ENCODE measurements around the gene EIF3D. TPM values are rescaled to one million over a fixed set of nuclear protein-coding genes. Genes with fewer than 3 reads are reported as not detected.

EIF3D gene
- total RNA-seq, 1 experiment from 2014 or later = 151 TPM

DNA sequence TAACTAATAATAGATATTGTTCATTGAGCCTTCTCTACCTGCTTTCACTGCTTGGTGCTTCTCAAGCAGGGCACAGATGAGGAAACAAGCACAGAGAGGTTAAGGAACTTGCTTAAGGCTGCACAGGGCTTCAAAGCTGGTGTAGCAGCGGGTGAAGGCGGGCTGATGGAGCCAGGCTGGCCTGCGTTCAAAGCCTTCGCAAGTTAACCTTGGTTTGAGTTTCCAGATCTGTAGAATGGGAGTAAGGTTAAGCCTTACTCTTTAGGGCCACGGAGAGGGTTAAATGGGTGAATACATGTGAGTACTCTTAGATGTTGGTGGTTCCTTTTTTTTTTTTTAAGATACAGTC, 36.2 kb upstream of the EIF3D start:
- Histone ChIP-seq H3K27ac (ENCODE audit: low read length) (no peak overlapping the region; the same call in 1 of the 2 replicates), H3K36me3 (ENCODE audit: control insufficient read depth, insufficient read depth, low read length) (no peaks in the 10 kb centered on the region), H3K4me1 (ENCODE audit: control insufficient read depth, insufficient read depth, low read length) (0 out of 2 replicates have a peak, but pooled peaks cover 6% of the 10 kb centered on the region), H3K9me3 (ENCODE audit: control insufficient read depth, insufficient read depth, low read depth, low read length) (no peaks in the 10 kb centered on the region), H3K27me3 (ENCODE audit: control insufficient read depth, insufficient read depth, low read length) (no peaks in the 10 kb centered on the region), H3K4me3 (ENCODE audit: low read depth in 2 of 2, low read length in 2 of 2) (no peak overlapping the region)
- ChIA-PET CTCF (interaction anchor here (0.6 kb wide), 1 partner anchor 145 kb away, joined by 8 read pairs; no protein-coding TSS in a partner anchor), POLR2A (no interaction called here)
- BruUV-seq (replicated peaks) = no TSS peak
- no peak for TF ChIP-seq SIN3A (IDR thresholded peaks at IDR 0.05; ENCODE audit: borderline replicate concordance, insufficient read depth, low read depth, low read length)
- no peak for TF ChIP-seq REST (IDR thresholded peaks at IDR 0.05; ENCODE audit: insufficient read depth in 1 of 2, low read depth in 2 of 2, low read length in 1 of 2)
- TF ChIP-seq TCF7L2 (IDR thresholded peaks at IDR 0.05; ENCODE audit: low read depth, low read length) = no peak
- no peak for TF ChIP-seq POLR2AphosphoS5 (IDR thresholded peaks at IDR 0.05; ENCODE audit: low read depth, low read length)
- TF ChIP-seq CTCF (IDR thresholded peaks at IDR 0.05) = no peak
- DNase-seq (ENCODE audit: low read depth, low spot score) (no peak), ATAC-seq (no peak)
- intact Hi-C loops (cut with micrococcal nuclease; ENCODE audit: unreplicated experiment) (no loop called here), in situ Hi-C loops (cut with HindIII; ENCODE audit: low pct_unique_long_range_greater_than_20kb, low sequenced_read_pairs) (no loop called here)

GRCh38 chr22:36564422-36565158, 35.6 kb upstream of the EIF3D start:
- no peak for ATAC-seq
- ChIA-PET CTCF (interaction anchor here (0.6 kb wide), 1 partner anchor 146 kb away, joined by 8 read pairs; no protein-coding TSS in a partner anchor), POLR2A (no interaction called here)
- BruUV-seq (replicated peaks) = no TSS peak
- no peak for DNase-seq (ENCODE audit: low read depth, low spot score)
- no peaks in the 10 kb centered on the region for H3K9me3 ChIP-seq (ENCODE audit: control insufficient read depth, insufficient read depth, low read depth, low read length)
- TF ChIP-seq CTCF (IDR thresholded peaks at IDR 0.05) = no peak
- no peak for TF ChIP-seq REST (IDR thresholded peaks at IDR 0.05; ENCODE audit: insufficient read depth in 1 of 2, low read depth in 2 of 2, low read length in 1 of 2)
- no peak for TF ChIP-seq SIN3A (IDR thresholded peaks at IDR 0.05; ENCODE audit: borderline replicate concordance, insufficient read depth, low read depth, low read length)
- TF ChIP-seq TCF7L2 (IDR thresholded peaks at IDR 0.05; ENCODE audit: low read depth, low read length) = no peak
- no peak for TF ChIP-seq POLR2AphosphoS5 (IDR thresholded peaks at IDR 0.05; ENCODE audit: low read depth, low read length)
- 0 out of 2 replicates have a peak, but pooled peaks cover 6% of the 10 kb centered on the region for H3K4me1 ChIP-seq (ENCODE audit: control insufficient read depth, insufficient read depth, low read length)
- no peak overlapping the region for H3K4me3 ChIP-seq (ENCODE audit: low read depth in 2 of 2, low read length in 2 of 2)
- no peak overlapping the region for H3K27ac ChIP-seq (ENCODE audit: low read length)
- no peaks in the 10 kb centered on the region for H3K36me3 ChIP-seq (ENCODE audit: control insufficient read depth, insufficient read depth, low read length)
- H3K27me3 ChIP-seq (ENCODE audit: control insufficient read depth, insufficient read depth, low read length) = no peaks in the 10 kb centered on the region
- in situ Hi-C loops (cut with HindIII; ENCODE audit: low pct_unique_long_range_greater_than_20kb, low sequenced_read_pairs) (no loop called here), intact Hi-C loops (cut with micrococcal nuclease; ENCODE audit: unreplicated experiment) (no loop called here)

All from Panc1 (cell line).